ENCODE results near the gene ANXA4. TPM values are rescaled to one million over a fixed set of nuclear protein-coding genes. Genes with fewer than 3 reads are reported as not detected.

ANXA4 gene
- total and polyA plus RNA-seq, 2 experiments from 2014 or later, result 107 to 231 TPM

- Histone ChIP-seq H3K4me3 (no peak overlapping the region), H3K27me3 (no peaks in the 10 kb centered on the region), H3K4me2 (peak overlapping the region; percentile 86)
Observed at GRCh38 chr2:69745035-69745434, 3.1 kb downstream of the ANXA4 start.

DNA sequence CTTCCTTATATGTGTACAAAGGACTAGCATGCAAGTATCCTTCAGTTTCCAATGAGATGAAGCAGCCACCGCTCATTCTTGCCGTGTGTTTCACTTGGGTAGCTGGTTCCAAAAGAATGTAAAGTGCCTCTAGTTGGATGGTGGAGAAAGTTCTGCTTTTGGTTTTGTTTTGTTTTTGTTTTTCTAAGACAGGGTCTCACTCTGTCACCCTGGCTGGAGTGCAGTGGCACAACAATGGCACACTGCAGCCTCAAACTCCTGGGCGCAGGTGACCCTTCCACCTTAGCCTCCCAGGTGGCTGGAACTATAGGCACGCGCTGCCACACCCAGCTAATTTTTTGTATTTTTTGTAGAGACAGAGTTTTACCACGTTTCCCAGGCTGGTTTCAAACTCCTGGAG lies 8.3 kb downstream of the ANXA4 start:
- Histone ChIP-seq H2AFZ (no peak overlapping the region), H3K9me2 (replicated peaks; ENCODE audit: insufficient read depth) (no peaks in the 10 kb centered on the region), H3K79me2 (peaks cover 100% of the 10 kb centered on the region), H3K4me2 (no peak overlapping the region), H3K36me3 (replicated peaks; ENCODE audit: insufficient read depth, low read depth) (no peaks in the 10 kb centered on the region), H3K4me3 (no peak overlapping the region), H3K4me1 (ENCODE audit: insufficient read depth) (peaks cover 3% of the 10 kb centered on the region), H4K20me1 (ENCODE audit: insufficient read depth, poor library complexity, severe bottlenecking) (peaks cover 25% of the 10 kb centered on the region), H3K27ac (no peak overlapping the region), H3K27me3 (no peaks in the 10 kb centered on the region), H3K9me3 (ENCODE audit: low read depth) (no peaks in the 10 kb centered on the region)
- no peak for TF ChIP-seq EZH2phosphoT487 (IDR thresholded peaks at IDR 0.05; ENCODE audit: low read depth, severe bottlenecking, unreplicated experiment)
- TF ChIP-seq CTCF (IDR thresholded peaks at IDR 0.05; ENCODE audit: poor library complexity), result no peak
- TF ChIP-seq EZH2 (IDR thresholded peaks at IDR 0.05; ENCODE audit: borderline replicate concordance), result no peak
- 88% methylated on average over 6 of the region's 6 CpGs for WGBS (ENCODE audit: low lambda C conversion rate, missing lambda C conversion rate)
- no peak for DNase-seq (ENCODE audit: low spot score)

More at GRCh38 chr2:69745035-69745434, 3.1 kb downstream of the ANXA4 start:
- peaks cover 6% of the 10 kb centered on the region for H4K20me1 ChIP-seq (ENCODE audit: insufficient read depth, poor library complexity, severe bottlenecking)
- H3K4me1 ChIP-seq (ENCODE audit: insufficient read depth), result peaks cover 8% of the 10 kb centered on the region
- no peak for DNase-seq (ENCODE audit: low spot score)
- H3K9me3 ChIP-seq (ENCODE audit: low read depth), result no peaks in the 10 kb centered on the region
- WGBS (ENCODE audit: low lambda C conversion rate, missing lambda C conversion rate), result 87% methylated on average over 2 of the region's 2 CpGs
- H3K9me2 ChIP-seq (replicated peaks; ENCODE audit: insufficient read depth), result no peaks in the 10 kb centered on the region
- H2AFZ ChIP-seq, result no peak overlapping the region
- peak overlapping the region; percentile 98 for H3K27ac ChIP-seq
- no peaks in the 10 kb centered on the region for H3K36me3 ChIP-seq (replicated peaks; ENCODE audit: insufficient read depth, low read depth)
- TF ChIP-seq EZH2 (IDR thresholded peaks at IDR 0.05; ENCODE audit: borderline replicate concordance) (no peak), CTCF (IDR thresholded peaks at IDR 0.05; ENCODE audit: poor library complexity) (no peak), EZH2phosphoT487 (IDR thresholded peaks at IDR 0.05; ENCODE audit: low read depth, severe bottlenecking, unreplicated experiment) (no peak)
- peaks cover 80% of the 10 kb centered on the region for H3K79me2 ChIP-seq

GRCh38 chr2:69753659-69754363 lies 11.9 kb downstream of the ANXA4 start:
- H4K20me1 ChIP-seq (ENCODE audit: insufficient read depth, poor library complexity, severe bottlenecking), result peaks cover 25% of the 10 kb centered on the region
- TF ChIP-seq EZH2 (IDR thresholded peaks at IDR 0.05; ENCODE audit: borderline replicate concordance), result no peak
- H3K79me2 ChIP-seq, result peaks cover 91% of the 10 kb centered on the region
- no peak for DNase-seq (ENCODE audit: low spot score)
- peaks cover 10% of the 10 kb centered on the region for H3K4me1 ChIP-seq (ENCODE audit: insufficient read depth)
- no peak overlapping the region for H3K4me2 ChIP-seq
- no peak overlapping the region for H3K4me3 ChIP-seq
- no peaks in the 10 kb centered on the region for H3K36me3 ChIP-seq (replicated peaks; ENCODE audit: insufficient read depth, low read depth)
- no peak overlapping the region for H2AFZ ChIP-seq
- 78% methylated on average over 3 of the region's 3 CpGs for WGBS (ENCODE audit: low lambda C conversion rate, missing lambda C conversion rate)
- peak overlapping the region; percentile 68 for H3K27ac ChIP-seq
- H3K9me3 ChIP-seq (ENCODE audit: low read depth), result no peaks in the 10 kb centered on the region
- H3K27me3 ChIP-seq, result no peaks in the 10 kb centered on the region
- no peaks in the 10 kb centered on the region for H3K9me2 ChIP-seq (replicated peaks; ENCODE audit: insufficient read depth)

GRCh38 chr2:69754633-69755032 lies 12.7 kb downstream of the ANXA4 start:
- H4K20me1 ChIP-seq (ENCODE audit: insufficient read depth, poor library complexity, severe bottlenecking), result peaks cover 22% of the 10 kb centered on the region
- peaks cover 91% of the 10 kb centered on the region for H3K79me2 ChIP-seq
- H3K9me2 ChIP-seq (replicated peaks; ENCODE audit: insufficient read depth), result no peaks in the 10 kb centered on the region
- no peaks in the 10 kb centered on the region for H3K27me3 ChIP-seq
- no peak overlapping the region for H3K4me3 ChIP-seq
- TF ChIP-seq EZH2phosphoT487 (IDR thresholded peaks at IDR 0.05; ENCODE audit: low read depth, severe bottlenecking, unreplicated experiment), result no peak
- TF ChIP-seq EZH2 (IDR thresholded peaks at IDR 0.05; ENCODE audit: borderline replicate concordance), result no peak
- no peak for DNase-seq (ENCODE audit: low spot score)
- H3K36me3 ChIP-seq (replicated peaks; ENCODE audit: insufficient read depth, low read depth), result no peaks in the 10 kb centered on the region
- WGBS (ENCODE audit: low lambda C conversion rate, missing lambda C conversion rate), result 91% methylated on average over 1 of the region's 1 CpG
- H3K27ac ChIP-seq, result peak overlapping the region; percentile 68
- peak overlapping the region; percentile 23 for H3K4me2 ChIP-seq
- no peak overlapping the region for H2AFZ ChIP-seq
- no peaks in the 10 kb centered on the region for H3K9me3 ChIP-seq (ENCODE audit: low read depth)
- peaks cover 10% of the 10 kb centered on the region for H3K4me1 ChIP-seq (ENCODE audit: insufficient read depth)
